Effector CD8-positive, alpha-beta T cell (primary cell): Measurements from ENCODE around the gene PEAR1.

Experiments
- DNase-seq: peaks from one replicate; lab custom pipeline; 2025; lab: John Stamatoyannopoulos, UW

Gene PEAR1

DNA sequence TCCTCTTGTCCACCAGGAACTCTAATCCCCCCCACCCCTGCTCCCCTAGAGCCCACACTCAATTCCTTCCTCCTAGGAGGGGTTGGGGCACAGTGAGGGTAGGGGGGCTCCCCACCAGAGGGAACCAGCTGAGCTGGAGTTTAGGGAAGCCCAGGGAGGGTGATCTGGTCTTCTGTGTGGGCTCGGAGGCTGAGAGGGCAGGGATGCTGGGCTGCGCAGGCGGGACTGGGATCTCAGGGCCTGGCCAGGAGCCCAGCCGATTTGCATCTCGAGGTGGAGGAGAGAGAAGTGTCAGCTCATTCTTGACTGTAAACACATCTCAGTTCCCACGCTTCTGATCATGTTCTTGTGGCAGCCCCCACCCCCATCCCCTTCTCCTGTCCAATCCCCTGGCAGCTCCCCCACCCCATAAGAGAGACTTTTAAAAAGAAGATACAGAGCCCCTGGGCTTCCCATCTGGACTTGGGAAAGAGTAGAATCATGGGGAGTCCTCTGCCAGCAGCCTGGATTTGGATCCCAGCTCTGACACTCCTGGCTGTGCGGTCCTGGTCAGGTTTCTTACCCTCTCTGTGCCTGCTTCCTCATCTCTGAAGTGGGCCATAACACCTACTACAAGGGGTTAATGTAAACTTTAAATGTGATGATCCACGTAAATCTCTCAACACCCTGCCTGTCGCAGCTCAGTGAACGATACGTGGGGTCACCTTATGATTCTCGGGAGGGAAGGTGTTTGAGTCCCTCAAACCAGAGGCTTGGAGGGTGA lies 6.6 kb downstream of the PEAR1 start:
- no peak for DNase-seq

DNA sequence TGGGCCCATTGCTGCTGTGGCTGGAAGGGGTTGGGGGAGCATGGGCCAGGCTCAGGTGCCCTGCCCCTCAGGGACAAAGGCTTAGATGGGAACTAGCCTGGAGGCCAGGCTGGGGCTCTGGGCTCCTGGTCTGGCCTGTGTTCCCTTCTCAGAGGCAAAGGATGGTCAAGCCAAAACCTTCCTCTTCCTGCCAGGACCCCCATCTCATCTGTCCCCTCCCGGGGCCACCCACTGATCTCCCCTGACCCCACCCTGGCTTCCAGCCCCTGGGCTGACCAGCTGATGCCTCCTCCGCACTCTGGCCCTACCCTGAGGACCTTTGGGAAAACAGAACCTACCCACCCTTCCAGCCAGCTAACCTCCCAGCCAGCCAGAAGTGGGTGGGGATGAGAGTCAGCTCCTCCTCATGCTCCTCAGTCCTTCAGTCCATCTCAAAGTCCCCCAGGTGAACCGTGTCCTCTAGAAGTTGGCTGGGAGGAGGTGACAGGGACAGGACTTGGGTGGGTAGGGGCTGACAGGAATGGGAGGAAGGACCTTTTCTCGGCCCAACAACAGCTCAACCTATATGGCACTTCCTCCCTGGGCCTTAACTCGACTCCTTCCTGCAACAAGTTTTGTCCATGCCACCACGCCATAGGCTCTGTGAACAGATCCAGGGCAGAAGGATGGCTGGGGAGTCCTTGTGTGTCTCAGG lies 7.5 kb downstream of the PEAR1 start:
- no peak for DNase-seq

GRCh38 chr1:156901590-156901900 lies 8.0 kb downstream of the PEAR1 start:
- no peak for DNase-seq

DNA sequence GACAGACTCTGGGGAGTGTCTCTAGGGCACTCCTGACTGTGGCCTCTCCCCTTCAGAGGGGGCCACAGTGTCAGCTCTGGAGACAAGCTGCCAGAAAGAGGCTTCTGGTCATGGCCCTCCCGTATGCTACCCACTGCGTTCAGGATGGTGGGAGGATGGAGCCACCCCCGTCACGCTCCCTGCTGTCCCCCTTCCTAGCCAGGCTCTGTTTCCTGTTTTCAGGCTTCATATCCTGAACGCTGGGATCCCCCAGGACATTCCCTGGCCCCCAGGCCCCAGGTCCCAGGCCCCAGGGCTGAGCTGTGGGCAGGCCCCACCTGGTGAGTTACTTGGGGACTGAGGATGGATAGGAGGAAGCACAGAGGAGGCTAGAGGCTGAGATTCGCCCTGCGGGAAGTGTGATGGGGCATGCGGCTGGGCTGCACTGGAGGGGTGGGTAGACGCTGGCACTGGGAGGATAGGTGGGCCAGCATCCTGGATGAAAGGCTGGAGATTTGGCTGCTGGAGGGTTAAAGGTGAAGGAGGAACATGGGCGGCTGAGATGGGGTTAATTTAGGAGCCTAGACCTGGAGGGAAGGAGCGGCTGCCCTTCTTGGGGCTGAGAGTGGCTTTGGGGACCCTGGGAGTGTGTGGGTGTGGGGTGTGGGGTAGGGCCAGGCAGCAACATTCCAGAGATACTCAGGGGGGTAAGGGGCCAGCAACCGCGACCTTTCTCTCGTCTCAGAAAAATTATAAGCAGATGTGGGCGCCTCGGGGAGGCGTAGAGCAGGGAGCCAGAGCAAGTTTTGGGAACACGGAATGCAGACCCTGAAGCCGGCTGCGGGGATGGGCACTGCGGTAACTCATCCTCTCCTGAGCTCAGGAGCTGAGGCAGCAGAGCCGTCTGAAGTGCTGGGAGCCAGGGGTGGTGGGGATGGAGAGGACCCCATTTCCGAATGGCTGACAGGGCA lies 8.7 kb downstream of the PEAR1 start:
- DNase-seq = no peak

DNA sequence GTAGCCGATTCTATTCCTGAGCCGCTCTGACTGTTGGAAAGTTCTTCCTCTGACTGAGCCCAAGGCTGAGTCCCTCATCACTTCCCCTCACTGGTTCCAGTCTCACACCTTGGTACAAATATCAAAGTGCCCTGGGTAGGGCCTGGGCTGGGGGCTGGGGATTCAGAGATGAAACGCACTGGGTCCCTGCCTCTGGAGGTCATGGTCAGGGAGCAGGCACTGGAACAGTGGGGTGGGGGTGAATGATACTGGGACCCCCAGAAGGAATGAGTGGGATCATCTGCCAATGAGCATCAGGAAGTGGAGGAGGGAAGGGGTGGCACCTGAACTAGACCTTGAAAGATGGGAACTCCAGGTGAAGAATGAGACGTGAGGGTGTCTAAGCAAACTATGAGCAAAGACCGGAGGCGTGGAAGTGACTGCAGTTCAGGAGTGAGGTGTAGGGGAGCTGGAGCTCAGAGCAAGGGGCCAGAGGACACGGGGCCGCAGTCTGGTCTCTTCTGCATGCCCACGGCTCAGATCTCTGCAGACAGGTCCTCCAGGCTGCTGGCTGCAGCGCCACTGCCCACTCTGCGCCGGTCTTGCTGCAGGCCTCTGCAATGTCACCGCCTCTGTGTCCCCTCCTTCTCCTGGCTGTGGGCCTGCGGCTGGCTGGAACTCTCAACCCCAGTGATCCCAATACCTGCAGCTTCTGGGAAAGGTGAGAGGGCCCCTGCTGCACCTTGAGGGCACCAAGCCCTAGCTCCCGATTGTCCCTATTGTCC lies 10.0 kb downstream of the PEAR1 start:
- no peak for DNase-seq

DNA sequence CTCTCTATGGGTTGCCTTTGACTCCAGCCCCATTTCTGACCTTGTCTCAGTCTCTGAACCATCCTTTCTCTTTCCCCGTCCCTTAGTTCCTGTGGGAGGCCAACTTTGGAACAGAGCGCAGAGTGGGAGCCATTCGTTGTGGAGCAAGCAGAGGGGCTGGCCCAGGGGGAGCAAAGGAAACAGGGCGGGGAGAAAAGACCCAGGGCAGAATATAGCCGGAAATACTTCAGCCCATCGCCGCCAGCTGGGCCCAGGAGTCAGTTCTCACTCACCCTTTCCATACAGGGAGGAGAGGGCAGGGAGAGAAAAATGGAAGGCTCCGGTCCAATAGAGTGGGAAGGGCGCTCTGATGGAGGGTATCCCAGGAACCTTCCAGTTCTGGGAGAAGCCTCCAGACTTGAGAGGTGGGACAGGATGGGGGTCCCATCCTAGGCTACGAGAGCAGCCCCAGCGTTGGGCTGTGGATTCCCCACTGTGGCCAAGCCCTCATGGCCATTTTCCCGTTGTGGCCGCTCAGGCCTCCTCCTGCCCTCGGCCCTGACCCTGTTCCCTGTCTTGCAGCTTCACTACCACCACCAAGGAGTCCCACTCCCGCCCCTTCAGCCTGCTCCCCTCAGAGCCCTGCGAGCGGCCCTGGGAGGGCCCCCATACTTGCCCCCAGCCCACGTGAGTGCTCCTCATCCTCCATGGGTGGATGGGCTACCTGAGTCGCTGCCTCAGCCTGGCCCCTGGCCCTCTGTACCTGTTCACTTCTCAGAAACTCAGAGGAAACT lies 10.9 kb downstream of the PEAR1 start:
- DNase-seq = no peak

DNA sequence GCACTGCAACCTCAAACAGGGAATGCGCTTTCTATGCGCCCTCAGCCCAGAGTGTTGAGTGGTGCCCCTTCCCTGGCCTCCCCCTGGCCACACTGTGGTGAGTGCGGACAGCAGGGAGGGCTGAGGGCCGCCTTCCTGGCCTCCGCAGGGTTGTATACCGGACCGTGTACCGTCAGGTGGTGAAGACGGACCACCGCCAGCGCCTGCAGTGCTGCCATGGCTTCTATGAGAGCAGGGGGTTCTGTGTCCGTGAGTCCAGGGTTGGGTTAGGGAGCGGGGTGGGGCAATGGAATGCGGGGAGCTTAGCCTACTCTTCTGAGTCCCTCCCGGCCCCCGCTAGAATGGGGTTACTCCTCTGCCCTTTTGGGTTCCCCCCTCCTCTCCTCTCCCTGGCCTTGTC lies 11.7 kb downstream of the PEAR1 start:
- no peak for DNase-seq

- no peak for DNase-seq
These were observed 12.1 kb downstream of the PEAR1 start for GRCh38 chr1:156905651-156906050.

DNA sequence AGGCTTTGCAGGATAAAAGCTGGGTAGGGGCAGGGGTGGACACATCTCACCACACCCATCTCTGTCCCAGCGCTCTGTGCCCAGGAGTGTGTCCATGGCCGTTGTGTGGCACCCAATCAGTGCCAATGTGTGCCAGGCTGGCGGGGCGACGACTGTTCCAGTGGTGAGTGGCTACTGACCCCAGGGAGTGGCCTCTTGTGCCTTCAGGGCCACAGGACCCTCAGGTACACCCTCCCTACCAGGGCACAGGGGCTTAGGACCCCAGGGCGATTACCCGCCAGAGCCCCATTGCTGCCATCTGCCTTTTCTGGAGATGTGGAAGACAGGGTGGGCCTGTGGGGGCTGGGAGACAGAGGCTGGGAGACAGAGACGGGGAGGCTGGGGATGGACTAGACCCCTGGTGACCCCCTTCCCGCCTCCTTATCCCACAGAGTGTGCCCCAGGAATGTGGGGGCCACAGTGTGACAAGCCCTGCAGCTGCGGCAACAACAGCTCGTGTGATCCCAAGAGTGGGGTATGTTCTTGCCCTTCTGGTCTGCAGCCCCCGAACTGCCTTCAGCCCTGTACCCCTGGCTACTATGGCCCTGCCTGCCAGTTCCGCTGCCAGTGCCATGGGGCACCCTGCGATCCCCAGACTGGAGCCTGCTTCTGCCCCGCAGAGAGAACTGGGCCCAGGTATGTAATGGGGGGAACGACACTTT lies 12.8 kb downstream of the PEAR1 start:
- DNase-seq = no peak

- DNase-seq = no peak
These were observed 15.0 kb downstream of the PEAR1 start for GRCh38 chr1:156908541-156908940.

DNA sequence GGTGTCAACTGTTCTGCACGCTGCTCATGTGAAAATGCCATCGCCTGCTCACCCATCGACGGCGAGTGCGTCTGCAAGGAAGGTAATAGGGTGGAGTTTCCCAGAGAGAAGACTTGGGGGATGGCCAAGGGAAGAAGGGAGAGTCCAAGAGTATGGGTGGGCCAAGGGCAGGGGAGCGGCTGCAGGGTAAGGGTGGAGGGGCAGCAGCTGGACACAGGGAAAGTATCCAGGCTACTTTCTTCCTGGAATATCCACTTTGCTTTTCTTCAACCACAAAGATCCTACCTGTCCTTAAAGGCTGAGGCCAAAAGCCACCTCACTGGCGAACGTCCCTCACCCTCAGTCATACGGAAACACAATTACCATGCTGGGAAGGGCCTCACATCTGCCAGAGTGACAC lies 15.4 kb downstream of the PEAR1 start:
- DNase-seq = no peak

- no peak for DNase-seq
These were observed 16.2 kb downstream of the PEAR1 start for GRCh38 chr1:156909671-156910070.

DNA sequence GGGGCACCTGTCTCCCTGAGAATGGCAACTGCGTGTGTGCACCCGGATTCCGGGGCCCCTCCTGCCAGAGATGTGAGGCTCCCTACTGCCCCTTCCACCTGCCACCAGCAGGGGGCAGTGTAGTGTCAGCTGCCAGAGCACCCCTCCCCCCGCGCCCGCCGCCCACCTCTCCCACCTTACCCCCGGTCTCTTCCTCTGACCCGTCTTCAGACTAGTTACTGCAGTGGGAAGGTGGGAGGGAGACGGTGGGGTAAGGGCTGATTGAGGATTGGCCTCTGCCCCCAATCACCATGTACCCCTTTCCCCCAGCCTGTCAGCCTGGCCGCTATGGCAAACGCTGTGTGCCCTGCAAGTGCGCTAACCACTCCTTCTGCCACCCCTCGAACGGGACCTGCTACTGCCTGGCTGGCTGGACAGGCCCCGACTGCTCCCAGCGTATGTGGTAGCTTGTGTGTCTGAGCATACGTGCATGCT lies 16.8 kb downstream of the PEAR1 start:
- DNase-seq = peak; percentile 36

DNA sequence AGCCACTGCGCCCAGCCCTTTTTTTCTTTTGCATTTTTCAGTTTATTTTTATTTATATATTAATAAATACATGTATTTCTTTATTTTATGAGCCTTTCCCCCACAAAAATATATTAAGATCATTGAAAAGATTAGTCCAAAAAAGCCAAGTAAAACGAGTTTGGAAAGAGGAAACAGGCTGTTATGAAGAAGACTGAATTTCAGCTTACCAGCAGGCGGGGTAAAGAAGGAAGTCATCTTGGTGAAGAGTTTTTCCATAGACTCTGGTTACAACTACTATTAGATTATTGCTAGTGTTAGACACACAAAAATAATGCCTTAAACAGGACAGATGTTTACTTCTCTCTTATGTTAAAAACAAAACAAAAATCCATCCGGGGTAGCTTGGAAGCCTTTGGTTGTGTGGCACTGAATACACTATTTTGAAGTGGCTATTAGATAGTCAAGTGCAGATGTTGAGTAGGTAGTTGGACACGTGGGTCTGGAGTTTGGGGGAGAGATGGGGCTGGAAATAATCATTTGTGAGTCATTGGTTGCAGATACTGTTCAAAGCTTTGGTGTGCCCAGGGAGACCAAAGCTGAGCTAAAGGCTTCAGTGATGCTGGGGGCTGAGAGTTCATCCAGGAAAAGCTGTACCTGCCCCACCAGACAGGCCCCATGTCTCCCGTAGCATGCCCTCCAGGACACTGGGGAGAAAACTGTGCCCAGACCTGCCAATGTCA lies 18.2 kb downstream of the PEAR1 start:
- DNase-seq = no peak

DNA sequence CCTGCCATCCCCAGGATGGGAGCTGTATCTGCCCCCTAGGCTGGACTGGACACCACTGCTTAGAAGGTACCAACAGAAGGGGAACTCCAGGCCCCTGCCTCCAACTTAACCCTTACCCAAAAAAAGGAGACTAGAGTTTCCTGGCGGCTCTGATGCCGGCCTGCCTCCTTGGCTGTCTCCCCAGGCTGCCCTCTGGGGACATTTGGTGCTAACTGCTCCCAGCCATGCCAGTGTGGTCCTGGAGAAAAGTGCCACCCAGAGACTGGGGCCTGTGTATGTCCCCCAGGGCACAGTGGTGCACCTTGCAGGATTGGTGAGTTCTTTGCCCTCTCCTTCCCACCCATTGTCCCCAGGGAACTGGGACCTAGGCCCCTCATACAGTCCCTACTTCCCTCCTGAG lies 18.8 kb downstream of the PEAR1 start:
- no peak for DNase-seq

DNA sequence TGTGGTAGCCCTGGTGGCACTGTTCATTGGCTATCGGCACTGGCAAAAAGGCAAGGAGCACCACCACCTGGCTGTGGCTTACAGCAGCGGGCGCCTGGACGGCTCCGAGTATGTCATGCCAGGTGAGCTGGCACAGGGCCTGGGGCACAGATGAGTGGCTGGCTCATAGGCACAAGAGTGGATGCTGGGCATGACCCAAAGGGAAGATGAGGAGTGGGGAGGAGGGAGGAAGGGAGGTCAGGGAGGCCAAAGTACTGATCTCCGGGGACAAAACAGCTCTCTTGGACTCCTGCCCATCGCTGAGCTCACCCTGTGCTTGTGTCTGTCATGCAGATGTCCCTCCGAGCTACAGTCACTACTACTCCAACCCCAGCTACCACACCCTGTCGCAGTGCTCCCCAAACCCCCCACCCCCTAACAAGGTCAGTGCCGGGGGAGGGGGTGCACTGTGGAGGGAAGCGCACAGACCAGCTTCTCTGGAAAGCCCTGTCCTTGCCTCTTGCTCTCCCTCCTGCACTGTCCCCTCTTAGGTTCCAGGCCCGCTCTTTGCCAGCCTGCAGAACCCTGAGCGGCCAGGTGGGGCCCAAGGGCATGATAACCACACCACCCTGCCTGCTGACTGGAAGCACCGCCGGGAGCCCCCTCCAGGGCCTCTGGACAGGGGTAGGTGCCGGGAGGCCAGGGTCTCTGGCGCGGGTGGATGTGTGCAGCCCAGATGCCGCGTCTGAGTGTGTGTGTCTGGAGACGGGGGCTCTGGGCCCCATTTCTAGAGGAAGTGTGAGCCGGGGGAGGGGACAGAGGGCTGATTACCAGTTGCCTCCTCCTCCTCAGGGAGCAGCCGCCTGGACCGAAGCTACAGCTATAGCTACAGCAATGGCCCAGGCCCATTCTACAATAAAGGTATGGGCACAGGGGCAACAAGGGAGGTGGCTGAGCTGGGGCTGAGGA lies 19.6 kb downstream of the PEAR1 start:
- no peak for DNase-seq

- DNase-seq = no peak
These were observed 20.4 kb downstream of the PEAR1 start for GRCh38 chr1:156913809-156914387.

DNA sequence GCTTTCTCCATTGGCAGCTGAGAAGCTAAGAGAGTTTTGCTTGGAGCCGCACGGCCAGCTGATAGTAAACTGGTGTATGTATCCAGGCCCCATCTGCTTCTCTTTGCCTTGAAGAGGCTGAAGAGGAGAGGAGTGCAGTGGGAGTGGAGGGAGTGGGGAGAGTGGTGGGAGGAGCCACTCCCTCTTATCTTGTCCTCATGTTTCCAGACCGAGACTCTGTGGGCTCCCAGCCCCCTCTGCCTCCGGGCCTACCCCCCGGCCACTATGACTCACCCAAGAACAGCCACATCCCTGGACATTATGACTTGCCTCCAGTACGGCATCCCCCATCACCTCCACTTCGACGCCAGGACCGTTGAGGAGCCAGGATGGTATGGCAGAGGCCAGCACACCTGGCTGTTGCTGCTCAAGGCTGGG lies 20.9 kb downstream of the PEAR1 start:
- DNase-seq = no peak
